HFF-Myc (cell line): ENCODE results near the gene SLC35E1.

Experiments
- DNase-seq: peaks from one replicate; pipeline ENCODE4 v3.0.0-alpha.2; 2011; ENCODE audit warnings: low read depth; ENCODE audit errors: extremely low read depth
- H3K4me3 ChIP-seq: replicated peaks from 2 replicates; pipeline ENCODE4 v1.5.1; 2011; ENCODE audit warnings: low read depth, mild to moderate bottlenecking, control low read depth, low read length
- TF ChIP-seq, protein P1 (sequence below): IDR thresholded peaks from 2 replicates; pipeline ENCODE4 v1.5.1; 2012; ENCODE audit warnings: mild to moderate bottlenecking, low read depth, low read length, control low read depth; ENCODE audit errors: missing control alignments

Gene SLC35E1

DNA sequence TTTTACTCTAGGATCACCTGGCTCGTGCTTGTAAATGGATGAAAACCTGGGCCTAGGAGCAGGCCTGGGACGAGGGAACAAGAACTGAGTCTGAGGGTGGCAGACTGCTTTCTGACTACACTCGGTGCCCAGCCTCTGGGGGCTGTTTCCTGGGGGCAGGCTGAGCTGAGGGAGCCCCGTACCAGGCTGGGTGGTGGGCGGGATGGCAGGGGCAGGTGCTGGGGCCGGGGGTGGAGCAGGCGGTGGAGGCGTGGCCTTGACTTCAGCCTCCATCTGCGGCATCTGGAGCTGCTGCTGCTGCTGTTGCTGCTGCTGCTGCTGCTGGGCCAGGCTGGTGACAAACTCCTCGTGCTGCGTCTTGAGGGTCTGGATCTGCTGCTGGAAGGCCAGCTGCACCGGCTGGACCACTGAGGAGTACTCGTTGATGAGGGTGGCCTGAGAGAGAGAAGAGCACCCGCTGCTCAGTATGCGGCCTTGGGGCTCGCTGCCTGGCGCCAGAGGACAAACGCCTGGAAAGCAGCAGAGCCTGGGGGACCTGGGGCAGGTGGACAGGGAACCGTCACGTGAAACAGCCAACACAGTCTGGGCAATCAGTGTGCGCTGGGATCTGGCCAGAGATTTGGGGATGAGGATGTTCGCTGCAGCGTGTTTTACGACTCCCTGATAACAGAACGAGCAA lies 42.6 kb downstream of the SLC35E1 start:
- TF ChIP-seq, protein P1, sequence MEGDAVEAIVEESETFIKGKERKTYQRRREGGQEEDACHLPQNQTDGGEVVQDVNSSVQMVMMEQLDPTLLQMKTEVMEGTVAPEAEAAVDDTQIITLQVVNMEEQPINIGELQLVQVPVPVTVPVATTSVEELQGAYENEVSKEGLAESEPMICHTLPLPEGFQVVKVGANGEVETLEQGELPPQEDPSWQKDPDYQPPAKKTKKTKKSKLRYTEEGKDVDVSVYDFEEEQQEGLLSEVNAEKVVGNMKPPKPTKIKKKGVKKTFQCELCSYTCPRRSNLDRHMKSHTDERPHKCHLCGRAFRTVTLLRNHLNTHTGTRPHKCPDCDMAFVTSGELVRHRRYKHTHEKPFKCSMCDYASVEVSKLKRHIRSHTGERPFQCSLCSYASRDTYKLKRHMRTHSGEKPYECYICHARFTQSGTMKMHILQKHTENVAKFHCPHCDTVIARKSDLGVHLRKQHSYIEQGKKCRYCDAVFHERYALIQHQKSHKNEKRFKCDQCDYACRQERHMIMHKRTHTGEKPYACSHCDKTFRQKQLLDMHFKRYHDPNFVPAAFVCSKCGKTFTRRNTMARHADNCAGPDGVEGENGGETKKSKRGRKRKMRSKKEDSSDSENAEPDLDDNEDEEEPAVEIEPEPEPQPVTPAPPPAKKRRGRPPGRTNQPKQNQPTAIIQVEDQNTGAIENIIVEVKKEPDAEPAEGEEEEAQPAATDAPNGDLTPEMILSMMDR, result no peak
- no peak overlapping the region for H3K4me3 ChIP-seq
- no peak for DNase-seq

DNA sequence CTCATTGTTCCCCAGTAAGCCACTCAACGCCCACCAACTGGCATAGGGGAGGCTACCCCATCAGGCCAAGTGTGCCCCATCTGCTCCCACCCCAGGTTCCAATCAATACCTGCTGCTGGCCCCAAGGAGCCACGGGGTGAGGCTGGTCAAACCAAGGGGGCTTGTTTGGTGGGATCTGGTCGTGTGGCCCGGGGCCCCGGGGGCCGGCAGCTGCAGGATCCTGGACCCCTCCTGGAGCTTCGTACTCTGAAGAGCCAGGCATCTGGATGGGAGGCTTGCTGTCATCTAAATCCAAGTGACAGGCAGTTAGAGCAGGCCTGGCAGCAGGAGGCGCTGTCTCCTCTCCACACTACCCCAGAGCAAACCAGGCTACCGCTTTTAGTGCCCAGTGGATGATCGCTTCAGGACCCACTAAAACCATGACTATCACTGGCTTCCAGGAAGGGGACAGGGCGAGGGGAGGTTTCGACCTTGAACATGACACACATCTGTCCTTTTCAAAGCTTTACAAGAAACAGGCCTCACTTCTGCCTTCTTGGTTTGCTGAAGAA lies 44.2 kb downstream of the SLC35E1 start:
- H3K4me3 ChIP-seq, result no peak overlapping the region
- no peak for DNase-seq
- TF ChIP-seq, protein P1, result peak; percentile 55

DNA sequence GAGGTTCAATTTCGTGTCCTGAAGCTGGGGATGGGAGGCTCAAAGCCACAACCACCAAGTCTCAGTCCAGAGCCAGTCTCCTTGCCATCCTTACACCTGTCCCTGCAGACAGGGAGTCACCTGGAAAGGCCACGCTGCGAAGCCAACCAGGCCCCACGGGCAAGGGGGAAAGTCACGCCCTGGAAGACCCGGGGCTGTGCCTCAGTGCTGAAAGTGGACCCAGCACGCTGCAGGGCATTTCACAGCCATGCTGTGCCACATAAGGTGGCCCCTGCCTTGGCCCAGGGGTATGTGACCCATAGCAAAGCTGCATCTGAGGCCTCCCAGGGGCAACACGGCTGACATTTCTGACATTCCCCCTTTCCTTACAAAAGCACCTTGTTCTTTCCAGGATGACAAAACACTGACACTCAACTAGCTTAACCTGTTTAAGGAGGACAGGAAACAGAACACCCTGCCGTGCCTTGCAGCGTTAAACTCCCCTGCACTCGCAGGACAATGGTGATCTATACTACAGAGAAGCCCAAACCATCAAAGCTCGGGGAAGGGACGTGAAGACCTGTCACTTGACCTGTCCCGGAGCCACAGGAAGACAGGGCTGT lies 44.8 kb downstream of the SLC35E1 start:
- no peak overlapping the region for H3K4me3 ChIP-seq
- TF ChIP-seq, protein P1, result no peak
- no peak for DNase-seq

DNA sequence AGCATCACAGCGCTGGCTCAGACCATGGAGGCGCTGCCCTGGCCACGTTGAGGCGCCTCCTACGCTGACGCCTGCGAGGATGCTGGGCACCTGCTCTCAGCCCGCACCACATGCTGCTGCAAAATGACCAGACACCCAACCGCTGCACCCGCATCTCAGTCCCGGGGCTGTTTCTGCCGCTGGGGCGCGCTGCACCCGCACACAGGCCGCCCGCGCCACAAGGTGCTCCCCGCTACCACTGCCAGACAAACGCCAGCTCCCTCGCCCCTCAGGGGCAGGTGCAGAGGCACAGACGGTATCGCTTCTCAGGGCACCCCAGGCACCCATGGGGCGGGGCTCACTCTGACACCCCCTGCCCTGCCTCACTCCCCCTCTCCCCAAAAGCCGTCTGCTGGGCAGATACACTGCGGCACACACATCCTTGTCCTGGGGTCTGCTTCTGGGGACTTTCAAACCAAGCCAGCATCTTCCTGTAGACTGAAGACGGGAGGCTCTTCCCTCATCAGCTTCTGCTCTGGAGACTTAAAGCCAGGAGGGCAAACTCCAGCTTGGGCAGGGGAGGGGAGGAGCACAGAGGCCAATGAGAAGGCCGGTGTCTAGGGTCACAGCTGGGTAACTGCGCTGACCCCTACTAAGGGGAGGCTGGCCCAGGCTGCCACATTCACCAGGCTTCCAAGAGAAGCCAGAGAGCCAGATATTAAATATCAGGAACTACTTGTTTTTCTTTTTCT lies 46.3 kb downstream of the SLC35E1 start:
- no peak for DNase-seq
- no peak overlapping the region for H3K4me3 ChIP-seq
- TF ChIP-seq, protein P1, result no peak

DNA sequence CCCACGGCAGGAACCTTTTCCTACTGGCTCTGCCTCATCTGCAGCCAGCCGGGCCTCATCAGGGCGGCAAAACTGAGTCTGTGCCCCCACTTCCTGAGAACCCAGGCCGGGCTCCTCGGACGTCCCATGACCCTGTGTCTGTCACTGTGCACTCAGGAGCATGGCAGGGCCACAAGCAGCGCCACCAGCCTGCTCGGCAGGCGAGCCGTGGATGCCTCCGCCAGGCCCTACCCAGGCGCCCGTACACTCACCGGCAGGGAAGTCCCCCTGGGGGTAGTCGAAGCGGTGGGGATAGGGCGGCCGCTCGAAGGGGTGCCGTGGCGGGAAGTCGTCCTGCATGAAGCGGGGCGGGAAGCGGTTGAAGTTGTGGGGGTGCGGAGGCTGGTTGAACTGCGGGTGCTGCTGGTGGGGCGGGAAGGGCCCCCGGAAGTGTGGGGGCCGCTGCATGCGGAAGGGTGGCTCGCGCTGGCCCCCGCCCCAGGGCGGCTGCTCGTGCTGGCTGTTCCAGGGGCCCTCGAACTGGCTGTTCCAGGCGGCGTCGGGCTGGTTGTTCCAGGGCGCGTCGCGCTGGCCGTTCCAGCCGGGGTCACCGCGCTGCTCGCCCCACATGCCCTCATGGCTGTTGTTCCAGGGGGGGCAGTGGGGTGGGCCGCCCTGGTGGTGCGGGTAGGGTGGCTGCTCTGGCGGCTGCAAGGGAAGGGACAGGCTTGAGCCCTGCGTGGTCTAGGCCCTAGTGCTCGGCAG lies 47.1 kb downstream of the SLC35E1 start:
- no peak for DNase-seq
- H3K4me3 ChIP-seq, result no peak overlapping the region
- TF ChIP-seq, protein P1, result no peak

DNA sequence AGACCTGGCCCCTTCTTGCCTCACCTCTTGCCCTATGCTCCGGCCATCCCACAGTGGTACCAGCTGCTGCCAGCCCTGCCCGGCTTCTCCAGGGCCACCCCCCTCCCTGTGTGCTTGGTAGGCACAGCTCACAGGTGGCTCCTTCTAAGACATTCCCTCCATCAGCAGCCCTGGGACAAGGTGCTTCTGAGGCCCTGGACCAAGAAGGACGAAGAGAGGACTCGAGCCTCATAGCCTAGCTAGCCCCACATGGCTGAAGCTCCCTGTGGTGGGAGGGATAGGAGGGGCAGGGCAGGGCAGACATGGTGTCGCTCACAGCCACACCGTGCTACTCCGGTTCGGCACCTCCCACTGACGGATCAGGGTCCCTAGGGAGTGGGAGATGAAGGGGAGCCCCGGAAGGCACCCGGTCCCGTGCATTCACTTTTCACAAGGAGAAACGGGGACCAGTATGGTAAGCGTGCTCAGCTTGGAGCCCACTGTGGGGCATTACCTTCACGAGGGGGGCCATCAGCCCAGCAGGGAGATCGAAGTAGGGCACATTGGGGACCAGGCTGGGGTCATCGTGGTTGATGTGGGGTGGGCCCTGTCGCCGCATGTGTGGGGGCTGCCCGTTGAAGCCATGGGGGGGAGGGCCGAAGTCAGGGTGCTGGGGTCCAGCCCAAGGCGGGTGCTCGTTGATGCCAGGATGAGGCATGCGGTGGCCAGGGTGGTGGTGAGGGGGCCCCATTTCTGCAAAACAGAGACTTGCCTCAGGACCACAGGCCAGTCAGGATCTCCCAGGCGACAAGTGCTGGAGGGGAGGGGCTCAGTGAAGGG lies 49.4 kb downstream of the SLC35E1 start:
- no peak for DNase-seq
- TF ChIP-seq, protein P1, result no peak
- H3K4me3 ChIP-seq, result no peak overlapping the region
